NK-92 treated with Interleukin-12 subunit alpha and Interleukin-12 subunit beta, amount 100 ng/mL, for 24 hours (cell line): ENCODE data around the gene PANX3.
A peak's percentile ranks its signal among the peaks of the same experiment; 100 is the strongest.

Experiments used
- DNase-seq: peaks from one replicate; lab custom pipeline; 2025; lab: John Stamatoyannopoulos, UW

Gene PANX3

GRCh38 chr11:124618863-124619262, 7.6 kb downstream of the PANX3 start:
- DNase-seq: no peak

DNA sequence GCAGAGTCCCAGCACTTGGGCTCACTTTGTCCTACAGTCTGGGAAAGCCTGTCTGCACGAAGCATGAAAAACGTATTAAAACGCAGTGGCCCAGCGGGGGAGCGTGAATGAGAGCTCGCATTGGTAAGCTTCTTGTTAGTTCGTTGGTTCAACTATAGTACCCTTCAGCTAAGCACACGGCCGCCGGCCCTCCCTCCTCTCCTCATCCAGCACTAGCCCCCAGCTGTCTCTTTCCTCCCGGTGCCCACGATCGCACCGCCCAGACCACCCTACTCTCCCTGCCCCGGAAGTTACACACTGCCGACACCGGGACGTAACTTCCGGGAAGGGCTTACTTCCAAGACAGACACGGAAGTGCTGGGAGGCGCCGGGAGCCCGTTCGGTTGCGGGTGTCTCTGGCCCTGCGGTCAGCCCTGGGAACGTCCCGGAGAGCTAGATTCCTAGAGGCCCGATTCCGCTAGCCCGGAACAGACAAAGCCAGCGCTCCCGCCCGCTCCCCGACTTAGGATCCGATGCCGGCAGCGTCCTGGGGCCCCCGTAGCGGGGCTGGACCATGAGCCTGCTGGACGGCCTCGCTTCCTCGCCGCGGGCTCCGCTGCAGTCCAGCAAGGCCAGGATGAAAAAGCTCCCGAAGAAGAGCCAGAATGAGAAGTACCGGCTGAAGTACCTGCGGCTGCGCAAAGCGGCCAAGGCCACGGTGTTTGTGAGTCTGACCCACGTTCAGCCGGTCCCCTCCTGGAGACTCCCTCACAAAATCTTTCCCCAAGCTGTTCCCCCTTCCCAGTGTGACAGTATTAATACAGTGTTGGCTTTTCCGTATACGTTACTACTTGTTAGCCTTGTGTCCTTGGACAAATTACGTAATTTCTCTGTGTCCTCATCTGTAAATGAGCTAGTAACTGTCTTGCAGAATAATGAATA, 11.6 kb downstream of the PANX3 start, which contains the start of gene TBRG1:
TBRG1 (plus strand) TSS at position 334 of the 921 bp plus-strand sequence; CDS start at position 554, 220 bp downstream.
- peak; percentile 66 for DNase-seq

DNA sequence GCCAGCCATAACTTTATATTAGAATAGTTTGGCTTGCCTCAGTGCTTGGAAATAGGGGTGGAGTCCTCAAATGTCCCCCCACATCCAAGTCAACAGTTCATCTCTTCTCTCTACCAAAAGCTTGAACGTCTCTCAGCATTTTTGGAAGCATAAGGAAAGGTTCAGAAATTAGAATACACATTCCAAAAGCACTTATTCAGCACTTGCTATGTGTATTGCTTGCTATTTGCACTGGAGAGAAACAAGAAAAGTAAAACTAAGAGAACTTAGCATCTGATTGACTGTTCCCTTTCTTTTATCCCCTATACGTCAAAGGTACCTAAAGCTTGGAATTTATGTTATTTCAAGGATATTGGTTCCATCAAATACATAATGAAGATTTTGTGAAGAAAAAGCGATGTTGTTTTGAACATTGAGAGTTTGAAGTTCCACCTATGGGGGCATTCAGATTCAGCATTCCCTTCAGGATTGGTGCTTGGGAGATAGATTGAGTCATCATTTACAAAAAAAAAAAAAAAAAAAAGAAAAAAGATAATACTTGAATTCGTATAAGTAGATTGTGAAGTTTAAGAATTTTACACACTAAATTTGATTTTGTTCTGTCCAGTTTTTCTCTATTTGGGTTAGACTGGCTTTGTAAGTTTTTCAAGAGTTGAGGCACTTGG, 12.8 kb downstream of the PANX3 start:
- DNase-seq: no peak

DNA sequence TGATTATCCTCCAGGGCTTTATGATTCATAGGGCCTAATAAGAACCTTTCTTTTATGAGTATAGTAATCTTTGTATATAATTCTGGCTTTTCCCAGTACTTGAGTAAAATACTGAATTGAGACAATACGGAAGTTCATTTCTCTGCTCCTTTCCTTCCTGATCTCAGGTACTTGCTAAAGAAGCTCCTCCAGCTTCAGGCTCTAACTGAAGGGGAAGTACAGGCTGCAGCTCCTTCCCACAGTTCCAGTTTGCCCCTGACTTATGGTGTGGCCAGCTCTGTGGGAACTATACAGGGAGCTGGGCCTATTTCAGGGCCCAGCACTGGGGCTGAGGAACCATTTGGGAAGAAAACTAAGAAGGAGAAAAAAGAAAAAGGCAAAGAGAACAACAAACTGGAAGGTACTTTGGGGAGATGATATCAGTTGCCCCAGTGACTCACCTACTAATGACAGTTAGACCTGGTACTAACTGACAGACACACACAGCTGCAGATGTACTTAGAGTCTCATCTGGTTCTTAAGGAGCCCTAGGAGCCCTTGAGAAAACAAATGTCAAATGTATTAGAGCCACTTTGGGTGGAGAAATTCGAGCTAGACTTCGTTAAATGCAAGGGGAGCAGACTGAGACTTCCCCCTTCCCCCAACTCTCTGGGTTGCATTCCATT, 14.4 kb downstream of the PANX3 start:
- DNase-seq: no peak

- no peak for DNase-seq
These were observed 16.3 kb downstream of the PANX3 start for GRCh38 chr11:124627546-124627945.

DNA sequence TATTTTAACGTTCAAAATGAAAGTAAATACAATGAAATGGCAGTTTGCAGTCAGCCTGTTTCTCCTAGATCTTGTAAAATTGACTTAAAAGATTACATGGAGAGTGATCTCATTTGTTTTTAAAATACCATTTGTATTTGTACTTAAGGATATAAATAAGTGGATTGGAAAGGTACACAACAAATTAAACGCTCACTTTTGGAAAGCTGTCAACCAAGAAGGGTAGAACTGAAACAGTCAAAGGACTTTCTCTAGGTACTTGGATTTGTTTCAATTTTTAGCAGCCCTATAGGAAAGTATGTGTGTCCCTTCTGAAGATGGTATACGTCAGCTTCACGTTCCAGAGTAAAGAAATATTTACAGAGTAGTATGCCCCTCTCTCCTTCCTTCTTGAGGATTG, 18.7 kb downstream of the PANX3 start:
- DNase-seq: no peak

- no peak for DNase-seq
These were observed 22.1 kb downstream of the PANX3 start for GRCh38 chr11:124633355-124633754.

DNA sequence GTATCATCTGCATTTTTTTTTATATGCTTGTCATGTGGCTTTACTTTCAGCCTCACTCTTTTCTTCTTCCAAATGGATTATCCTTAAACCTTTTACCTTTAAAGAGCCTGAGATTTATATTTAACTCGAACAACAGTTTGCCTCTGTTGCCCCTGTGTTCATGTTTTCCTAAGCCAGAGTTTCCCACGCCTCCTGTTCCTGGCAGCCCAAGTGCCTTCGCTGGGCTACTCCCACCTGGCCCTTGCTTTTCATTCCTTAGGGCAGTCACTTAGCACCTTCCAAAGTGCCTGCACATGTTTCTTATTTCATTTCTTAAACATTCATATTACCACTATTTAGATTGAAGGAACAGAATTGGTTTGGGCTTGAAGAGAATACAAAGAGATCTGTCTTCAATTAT, 24.7 kb downstream of the PANX3 start:
- no peak for DNase-seq

DNA sequence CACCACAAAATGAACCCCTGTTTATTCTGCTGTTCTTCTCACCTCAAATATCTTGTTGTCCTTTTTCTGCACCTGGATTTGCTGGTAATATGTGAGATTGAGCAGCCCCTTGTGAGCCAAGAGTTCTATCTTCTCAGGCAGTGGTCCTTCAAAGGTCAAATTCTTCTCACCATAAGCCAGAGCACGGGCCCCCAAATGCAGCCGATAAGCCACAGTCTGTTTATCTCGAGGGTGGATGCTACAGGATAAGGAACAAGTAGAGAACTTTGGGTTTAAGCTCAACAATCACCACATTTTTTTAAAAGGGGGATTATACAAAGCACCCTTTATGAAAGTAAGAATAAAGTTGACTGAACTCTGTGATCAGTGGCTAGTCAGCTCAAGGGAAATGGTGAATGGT, 27.3 kb downstream of the PANX3 start:
- no peak for DNase-seq

DNA sequence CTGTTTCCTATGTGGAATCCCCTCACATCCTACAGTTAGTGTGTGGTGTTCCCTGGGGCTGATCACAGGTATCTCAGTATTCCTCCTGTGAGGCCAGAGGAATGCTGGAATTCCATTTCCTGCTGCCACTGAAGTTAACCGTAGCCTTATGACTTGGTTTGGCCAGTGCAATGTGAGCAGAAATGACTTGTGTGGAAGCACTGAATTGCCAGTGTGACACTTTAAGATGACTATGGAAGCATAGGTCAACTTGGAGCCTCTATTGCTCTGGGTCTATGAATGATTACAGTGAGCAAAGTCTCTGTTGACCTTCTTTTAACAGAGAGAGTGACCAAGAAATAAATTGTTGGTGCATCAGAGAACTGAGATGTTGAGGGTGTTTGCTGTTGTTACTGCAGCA, 28.0 kb downstream of the PANX3 start:
- no peak for DNase-seq

GRCh38 chr11:124640666-124641065, 29.4 kb downstream of the PANX3 start:
- no peak for DNase-seq

DNA sequence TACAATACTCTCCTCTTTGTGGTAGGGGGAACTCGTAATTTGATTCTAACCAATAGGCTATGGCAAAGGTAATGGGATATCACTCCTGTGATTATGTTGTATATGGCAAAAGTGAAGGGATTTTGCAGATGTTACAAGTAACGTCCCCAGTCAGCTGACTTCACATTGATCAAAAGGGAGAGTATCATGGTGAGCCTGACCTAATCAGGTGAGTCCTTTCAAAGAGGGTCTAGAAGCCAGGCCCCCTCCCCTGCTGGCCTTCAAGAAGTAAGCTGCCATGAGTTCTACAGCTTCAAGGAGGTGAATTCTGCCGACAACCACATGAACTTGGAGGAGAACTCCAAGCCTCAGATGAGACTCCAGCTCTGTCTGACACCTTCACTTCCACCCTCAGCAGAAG, 31.4 kb downstream of the PANX3 start:
- no peak for DNase-seq

GRCh38 chr11:124643042-124643604, 31.9 kb downstream of the PANX3 start:
- no peak for DNase-seq

- no peak for DNase-seq
These were observed 32.6 kb downstream of the PANX3 start for GRCh38 chr11:124643605-124644425.

DNA sequence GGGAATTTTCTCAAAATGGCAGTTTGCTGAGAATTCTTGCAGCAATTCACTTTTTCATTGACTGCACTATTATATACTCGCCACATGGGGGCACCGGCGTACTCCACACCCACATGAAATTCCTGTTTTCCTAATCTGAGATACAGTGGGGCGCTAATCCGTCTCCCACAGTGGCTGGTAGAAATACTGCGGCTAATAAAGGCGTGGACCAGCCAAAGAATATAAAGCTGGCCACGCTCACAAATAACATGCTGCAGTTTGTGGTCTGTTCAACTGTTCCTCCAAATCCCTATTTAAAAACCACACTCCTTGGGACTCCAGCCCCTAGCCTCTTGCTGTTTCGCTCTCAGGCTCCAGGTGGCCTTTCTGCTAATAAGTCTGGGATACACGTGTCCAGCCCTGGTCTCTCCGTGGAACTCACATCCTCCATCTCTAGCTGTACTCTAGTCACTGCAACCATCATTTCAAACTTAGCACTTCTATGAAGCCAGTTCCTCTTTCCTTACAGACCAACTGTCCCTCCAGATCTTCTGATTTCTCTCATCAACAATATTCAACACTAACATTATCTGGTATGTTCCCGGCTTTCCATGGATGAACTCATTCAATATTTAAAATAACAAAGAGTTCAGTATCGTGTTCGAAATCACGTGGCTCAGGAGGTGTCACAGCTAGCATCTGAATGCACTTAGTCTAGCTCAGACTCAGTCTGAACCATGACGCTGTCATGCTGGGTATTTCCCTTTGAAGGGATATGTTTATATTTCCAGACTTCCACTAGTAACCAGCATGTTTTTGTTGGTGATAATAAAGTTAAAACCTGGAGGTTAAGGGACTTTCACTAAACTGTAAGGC, 33.4 kb downstream of the PANX3 start:
- no peak for DNase-seq

DNA sequence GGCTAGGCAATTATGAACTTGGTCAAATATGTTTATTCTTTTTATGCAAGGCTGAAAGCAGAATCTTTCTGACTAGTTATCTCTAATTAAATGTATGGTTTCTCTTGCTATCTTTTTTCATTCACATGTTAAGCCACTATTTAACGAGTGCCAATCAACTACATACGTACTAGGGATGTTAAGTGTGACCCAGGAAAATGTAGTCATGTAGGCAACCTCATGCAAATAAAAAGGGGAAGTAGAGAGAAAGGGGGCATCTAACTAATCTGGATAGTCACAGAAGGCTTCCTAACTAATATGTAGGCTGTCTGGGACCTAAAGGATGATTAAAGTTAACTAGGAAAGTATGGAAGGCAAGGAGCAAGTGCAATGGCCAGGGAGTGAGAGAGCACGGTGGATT, 34.9 kb downstream of the PANX3 start:
- DNase-seq: no peak

DNA sequence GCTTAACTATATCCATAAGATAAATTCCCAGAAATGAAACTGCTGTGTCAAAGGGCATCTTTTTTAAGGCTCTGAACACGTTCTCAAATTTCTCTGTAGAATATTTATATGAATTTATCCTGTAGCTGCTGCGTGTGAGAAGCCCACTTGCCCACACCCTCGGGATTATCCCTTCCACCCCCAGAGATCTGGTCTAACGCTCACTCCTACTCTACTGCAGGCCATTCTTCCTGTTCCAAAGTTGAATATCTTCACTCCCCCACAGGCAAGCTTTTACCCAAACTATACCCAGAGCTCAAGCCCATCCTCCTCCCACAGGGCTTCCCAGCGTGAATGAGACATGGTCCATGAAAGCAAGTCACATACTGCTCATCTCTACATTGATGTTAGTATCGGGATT, 37.4 kb downstream of the PANX3 start:
- DNase-seq: no peak

GRCh38 chr11:124656774-124657630, 45.8 kb downstream of the PANX3 start:
- DNase-seq: no peak

- no peak for DNase-seq
These were observed 46.7 kb downstream of the PANX3 start for GRCh38 chr11:124657904-124658303.

DNA sequence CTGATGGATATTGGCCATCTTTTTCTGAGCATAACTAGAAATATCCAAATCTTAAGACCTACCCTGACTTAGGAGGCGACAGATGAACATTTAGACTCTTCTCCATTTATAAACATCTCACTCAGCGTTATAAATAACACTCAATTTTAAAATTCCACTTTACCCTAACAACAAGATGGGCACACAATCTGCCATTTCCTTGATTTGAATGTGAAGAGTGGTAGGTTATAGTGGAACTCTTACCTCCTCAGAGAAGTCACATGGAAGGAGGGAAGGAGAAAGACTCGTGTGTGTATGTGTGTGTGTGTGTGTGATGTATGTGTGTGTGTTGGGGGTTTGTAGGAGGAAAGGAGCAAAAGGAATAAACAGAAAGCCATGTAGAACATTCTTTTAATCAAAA, 47.3 kb downstream of the PANX3 start:
- DNase-seq: no peak
